Esophagus squamous epithelium (tissue), 5 donors: ENCODE results near the gene TXNDC11. TPM values are rescaled to one million over a fixed set of nuclear protein-coding genes. Genes with fewer than 3 reads are reported as not detected.

ENCODE experiments used
- DNase-seq: peaks from one replicate; lab custom pipeline; 2025; lab: John Stamatoyannopoulos, UW
- H3K27ac ChIP-seq, 4 donors: fragments of 200-600 bp; sonication (generic); one replicate each; pipeline ENCODE4 v1.5.1; 2016 to 2019; ENCODE audit warnings: mild to moderate bottlenecking in 1 of 4
- H3K27me3 ChIP-seq, 4 donors: fragments of 200-600 bp; sonication (generic); 1 replicate in 3 of 4; 2 replicates in 1 of 4; pipeline versions ENCODE4 v1.5.1 to v1.6.0; 2017 to 2021; ENCODE audit warnings: antibody characterized with exemption in 1 of 4
- H3K36me3 ChIP-seq, 3 donors: fragments of 200-600 bp; sonication (generic); one replicate each; pipeline ENCODE4 v1.5.1; 2016 to 2019
- H3K4me1 ChIP-seq, 3 donors: fragments of 200-600 bp; sonication (generic); one replicate each; pipeline ENCODE4 v1.5.1; 2017 to 2019
- H3K4me3 ChIP-seq, 4 donors: fragments of 200-600 bp; sonication (generic); 1 replicate in 3 of 4; 2 replicates in 1 of 4; pipeline ENCODE4 v1.5.1; 2016 to 2019; ENCODE audit warnings: mild to moderate bottlenecking in 2 of 4, moderate library complexity in 1 of 4
- H3K9me3 ChIP-seq, 3 donors: fragments of 200-600 bp; sonication (generic); one replicate each; pipeline ENCODE4 v1.5.1; 2016 to 2019
- POLR2A ChIP-seq, 4 donors: fragments of 450-650 bp; IDR thresholded peaks; one replicate each; pipeline ENCODE4 v1.6.1; 2017; ENCODE audit warnings: antibody characterized with exemption in 4 of 4, mild to moderate bottlenecking in 4 of 4, moderate library complexity in 3 of 4
- WGBS, 2 donors: methylation state at CpG; one replicate each; pipeline ENCODE4 v1.1.5; 2018; 5-methylcytosine and 5-hydroxymethylcytosine counted together
- intact Hi-C: fragments of 100-400 bp; cut with DNase I; formaldehyde crosslinking; loops from one replicate; pipeline ENCODE4 v1.15.0; 2022
- total RNA-seq, 4 donors: library from RNA; depleted of rRNA; stranded (reverse); fragments of >200 nt; gene quantifications; one replicate each; pipeline ENCODE4 v1.1.0, GENCODE V29; 2016
- TF ChIP-seq, protein P1 (sequence below), 6 experiments: fragments of 450-650 bp in 4 of 6; fragments of 200-600 bp in 2 of 6; sonication (generic) in 2 of 6; IDR thresholded peaks; one replicate each; pipeline ENCODE4 v1.5.1; 2016 to 2019; ENCODE audit warnings: antibody characterized with exemption in 6 of 6, mild to moderate bottlenecking in 4 of 6, moderate library complexity in 4 of 6
- donor health status: DM: yes; HTN: yes; CAD: no.

The TXNDC11 gene
- total RNA-seq, 4 donors from 2014 or later, result 26.0 to 39.1 (median 35.9) TPM

DNA sequence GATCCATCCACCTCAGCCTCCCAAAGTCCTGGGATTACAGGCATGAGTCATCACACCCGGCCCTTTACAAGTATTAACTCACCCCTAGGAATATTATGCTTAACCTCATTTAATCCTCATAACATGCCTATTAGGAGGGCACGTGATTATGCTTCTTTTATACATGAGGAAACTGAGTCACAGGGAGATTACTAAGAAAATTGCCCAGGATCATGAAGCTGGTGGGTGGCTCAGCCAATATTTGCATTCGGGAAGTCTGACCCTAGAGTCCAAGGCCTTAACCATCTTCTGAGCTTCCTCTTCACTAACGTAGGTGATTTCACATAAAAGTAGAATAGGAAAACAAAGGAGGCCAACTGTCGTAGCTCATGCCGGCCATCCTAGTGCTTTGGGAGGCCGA, 93.4 kb downstream of the TXNDC11 start:
- intact Hi-C loops, result loop anchor here (10.0 kb wide), 1 partner anchor 66 kb away; no protein-coding TSS in a partner anchor
- WGBS, 2 donors, result 54 to 67% methylated on average over 7 of the region's 7 CpGs

DNA sequence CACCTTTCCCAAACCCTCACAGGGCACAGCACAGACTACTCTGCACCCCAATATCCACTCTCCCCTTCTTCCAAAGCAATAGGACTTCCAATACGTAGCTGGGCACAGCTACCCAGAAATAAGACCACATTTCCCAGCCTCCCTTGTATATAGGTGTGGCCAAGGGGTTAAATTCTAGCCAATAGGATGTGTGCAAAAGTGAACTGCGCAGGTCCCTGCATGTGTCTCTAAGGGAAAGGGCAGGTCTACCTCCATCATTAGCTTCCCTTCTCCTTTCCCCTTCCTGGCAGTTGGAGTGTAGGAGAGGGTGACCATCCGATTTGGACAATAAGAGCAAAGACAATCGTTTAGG, 99.9 kb downstream of the TXNDC11 start:
- H3K4me3 ChIP-seq, result no peak overlapping the region
- intact Hi-C loops, result loop anchor here (5.0 to 10.0 kb wide), 3 partner anchors 72 to 245 kb away; no protein-coding TSS in a partner anchor
- no peaks in the 10 kb centered on the region for H3K36me3 ChIP-seq
- TF ChIP-seq POLR2A (IDR thresholded peaks at IDR 0.05), result no peak
- TF ChIP-seq, protein P1, sequence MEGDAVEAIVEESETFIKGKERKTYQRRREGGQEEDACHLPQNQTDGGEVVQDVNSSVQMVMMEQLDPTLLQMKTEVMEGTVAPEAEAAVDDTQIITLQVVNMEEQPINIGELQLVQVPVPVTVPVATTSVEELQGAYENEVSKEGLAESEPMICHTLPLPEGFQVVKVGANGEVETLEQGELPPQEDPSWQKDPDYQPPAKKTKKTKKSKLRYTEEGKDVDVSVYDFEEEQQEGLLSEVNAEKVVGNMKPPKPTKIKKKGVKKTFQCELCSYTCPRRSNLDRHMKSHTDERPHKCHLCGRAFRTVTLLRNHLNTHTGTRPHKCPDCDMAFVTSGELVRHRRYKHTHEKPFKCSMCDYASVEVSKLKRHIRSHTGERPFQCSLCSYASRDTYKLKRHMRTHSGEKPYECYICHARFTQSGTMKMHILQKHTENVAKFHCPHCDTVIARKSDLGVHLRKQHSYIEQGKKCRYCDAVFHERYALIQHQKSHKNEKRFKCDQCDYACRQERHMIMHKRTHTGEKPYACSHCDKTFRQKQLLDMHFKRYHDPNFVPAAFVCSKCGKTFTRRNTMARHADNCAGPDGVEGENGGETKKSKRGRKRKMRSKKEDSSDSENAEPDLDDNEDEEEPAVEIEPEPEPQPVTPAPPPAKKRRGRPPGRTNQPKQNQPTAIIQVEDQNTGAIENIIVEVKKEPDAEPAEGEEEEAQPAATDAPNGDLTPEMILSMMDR (IDR thresholded peaks at IDR 0.05), result no peak
- H3K27me3 ChIP-seq, result no peaks in the 10 kb centered on the region
- DNase-seq, result no peak
- H3K9me3 ChIP-seq, result no peaks in the 10 kb centered on the region
- H3K27ac ChIP-seq, result no peak overlapping the region
- peaks cover 12 to 24% (median 19%) of the 10 kb centered on the region in 3 donors for H3K4me1 ChIP-seq
- WGBS, 2 donors, result 59 to 66% methylated on average over 4 of the region's 4 CpGs

More for the DNA sequence above, 93.4 kb downstream of the TXNDC11 start:
- Histone ChIP-seq H3K27ac (no peak overlapping the region), H3K36me3 (no peaks in the 10 kb centered on the region), H3K27me3 (no peaks in the 10 kb centered on the region), H3K9me3 (no peaks in the 10 kb centered on the region), H3K4me3 (no peak overlapping the region), H3K4me1 (peaks cover 0 to 7% (median 0%) of the 10 kb centered on the region in 3 donors)
- TF ChIP-seq POLR2A (IDR thresholded peaks at IDR 0.05), result no peak
- TF ChIP-seq, protein P1 (IDR thresholded peaks at IDR 0.05), result no peak
- DNase-seq, result no peak

DNA sequence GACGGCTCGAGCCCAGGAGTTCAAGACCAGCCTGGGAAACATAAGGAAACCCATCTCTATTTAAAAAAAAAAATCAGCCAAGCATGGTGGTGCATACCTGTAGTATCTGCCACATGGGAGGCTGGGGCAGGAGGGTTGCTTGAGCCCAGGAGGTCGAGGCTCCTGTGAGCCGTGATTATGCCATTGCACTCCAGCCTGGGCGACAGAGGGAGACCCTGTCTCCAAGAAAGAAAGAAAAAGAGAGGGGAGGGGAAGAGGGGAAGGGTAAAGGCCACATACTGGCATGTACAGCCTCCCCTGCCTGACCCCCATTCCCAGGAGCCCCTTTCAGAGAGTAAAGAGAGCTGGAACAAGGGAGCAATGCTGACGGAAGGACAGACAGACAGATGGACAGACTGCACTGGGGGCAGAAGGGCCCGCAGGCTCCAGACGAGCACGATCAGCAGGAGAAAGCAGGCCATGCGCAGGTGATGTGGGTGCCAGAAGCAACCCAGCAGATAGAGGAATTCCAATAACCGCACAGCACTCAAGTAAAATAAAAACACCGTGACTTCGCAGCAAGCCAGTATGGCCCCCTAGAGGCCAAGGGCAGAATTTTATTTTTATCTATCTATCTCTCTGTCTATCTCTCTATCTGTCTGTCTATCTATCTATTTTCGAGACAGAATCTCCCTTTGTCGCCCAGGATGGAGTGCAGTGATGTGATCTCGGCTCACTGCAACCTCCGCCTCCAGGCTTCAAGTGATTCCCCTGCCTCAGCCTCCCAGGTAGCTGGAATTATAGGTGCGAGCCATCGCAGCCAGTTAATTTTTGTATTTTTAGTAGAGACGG, 101.5 kb downstream of the TXNDC11 start:
- 32 to 38% methylated on average over 19 to 20 of the region's 20 CpGs for WGBS, 2 donors
- no peak overlapping the region for H3K4me3 ChIP-seq
- H3K4me1 ChIP-seq, result peaks cover 12 to 32% (median 19%) of the 10 kb centered on the region in 3 donors
- intact Hi-C loops, result loop anchor here (5.0 to 10.0 kb wide), 3 partner anchors 74 to 244 kb away; no protein-coding TSS in a partner anchor
- DNase-seq, result no peak
- no peaks in the 10 kb centered on the region for H3K36me3 ChIP-seq
- TF ChIP-seq, protein P1 (IDR thresholded peaks at IDR 0.05), result peak; percentile 82 to 87 (median 87)
- no peak for TF ChIP-seq POLR2A (IDR thresholded peaks at IDR 0.05)
- H3K27me3 ChIP-seq, result no peaks in the 10 kb centered on the region
- peak overlapping the region; percentile 80 to 95 (median 89) for H3K27ac ChIP-seq
- H3K9me3 ChIP-seq, result no peaks in the 10 kb centered on the region

DNA sequence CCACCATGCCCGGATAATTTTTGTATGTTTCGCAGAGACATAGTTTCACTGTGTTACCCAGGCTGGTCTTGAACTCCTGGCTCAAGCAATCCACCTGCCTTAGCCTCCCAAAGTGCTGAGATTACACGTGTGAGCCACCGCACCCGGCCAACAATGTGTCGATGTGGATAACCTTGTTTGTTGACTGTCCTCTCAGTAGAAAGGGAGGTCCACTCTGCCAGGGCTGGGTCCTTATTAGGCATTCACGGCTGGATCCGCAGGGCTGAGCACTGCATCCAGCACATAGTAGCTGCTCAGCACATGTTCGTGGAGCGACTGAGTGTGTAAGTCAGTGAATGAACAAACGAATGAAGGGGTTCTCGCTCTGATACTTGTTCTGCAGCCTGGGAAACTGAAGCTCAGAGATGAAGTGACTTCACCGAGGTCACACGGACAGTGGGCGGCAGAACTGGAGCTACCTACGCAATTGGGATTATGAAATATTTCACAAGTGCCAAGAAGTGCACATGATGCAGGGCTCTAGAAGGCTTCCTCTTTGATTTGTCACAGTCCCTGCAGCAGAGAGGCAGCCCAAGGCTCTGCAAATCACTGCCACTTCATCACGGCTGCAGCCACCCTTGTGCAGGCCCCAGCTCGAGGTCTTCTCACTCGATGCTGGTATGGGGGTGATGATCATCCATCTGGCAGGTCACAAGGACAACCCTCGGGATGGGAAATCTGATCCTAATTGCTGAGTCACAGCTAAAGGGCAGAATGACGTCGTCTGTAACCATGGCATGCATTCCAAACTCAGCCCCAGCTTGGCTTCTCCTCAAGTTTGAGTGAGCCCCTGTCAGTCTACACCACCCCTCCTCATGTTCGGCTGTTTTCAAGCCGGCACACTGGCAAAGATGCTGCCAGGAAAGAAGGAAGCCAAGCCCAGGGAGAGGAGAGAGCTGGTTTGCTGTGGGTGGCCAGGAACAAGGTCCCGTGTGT, 102.4 kb downstream of the TXNDC11 start:
- WGBS, 2 donors, result 32% methylated on average over 20 to 21 of the region's 25 CpGs
- H3K4me1 ChIP-seq, result peaks cover 12 to 40% (median 19%) of the 10 kb centered on the region in 3 donors
- peak overlapping the region; percentile 80 to 95 (median 89) for H3K27ac ChIP-seq
- H3K36me3 ChIP-seq, result no peaks in the 10 kb centered on the region
- peak overlapping the region in 1 of 4 donors; percentile 25 for H3K4me3 ChIP-seq
- H3K9me3 ChIP-seq, result no peaks in the 10 kb centered on the region
- peak in 2 of 4 donors; percentile 42 to 68 for TF ChIP-seq POLR2A (IDR thresholded peaks at IDR 0.05)
- TF ChIP-seq, protein P1 (IDR thresholded peaks at IDR 0.05), result peak in 1 of 6 experiments; percentile 17
- no peaks in the 10 kb centered on the region for H3K27me3 ChIP-seq
- DNase-seq, result no peak
- intact Hi-C loops, result loop anchor here (5.0 to 10.0 kb wide), 3 partner anchors 75 to 243 kb away; no protein-coding TSS in a partner anchor
